DMS53 treated with DMSO at 0.1 percent for 48 hours (cell line): ENCODE measurements around the gene FBXO48.

Source experiments
- DNase-seq: peaks from one replicate; lab custom pipeline; 2025; ENCODE audit not compliant: unreplicated experiment; lab: John Stamatoyannopoulos, UW

FBXO48 gene

GRCh38 chr2:68414876-68415275 is 52.2 kb downstream of the FBXO48 start:
- no peak for DNase-seq

DNA sequence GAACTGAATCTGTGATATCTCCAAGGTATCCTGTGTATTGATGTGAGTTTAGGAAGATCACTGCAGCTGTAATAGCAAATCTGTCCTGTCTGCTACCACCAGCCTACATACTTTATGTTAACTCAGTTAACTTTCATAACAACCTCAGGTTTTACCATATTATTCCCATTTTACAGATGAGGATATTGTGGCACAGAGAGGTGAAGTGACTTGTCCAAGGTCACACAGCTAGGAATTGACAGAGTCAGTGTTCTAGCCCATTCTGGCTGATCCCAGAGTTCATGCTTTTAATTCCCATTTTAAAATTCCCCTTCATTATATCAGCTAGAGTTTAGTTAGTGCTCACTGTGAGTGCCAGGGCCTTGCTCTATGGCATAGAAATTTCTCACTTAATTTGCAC is 52.6 kb downstream of the FBXO48 start:
- DNase-seq: no peak

DNA sequence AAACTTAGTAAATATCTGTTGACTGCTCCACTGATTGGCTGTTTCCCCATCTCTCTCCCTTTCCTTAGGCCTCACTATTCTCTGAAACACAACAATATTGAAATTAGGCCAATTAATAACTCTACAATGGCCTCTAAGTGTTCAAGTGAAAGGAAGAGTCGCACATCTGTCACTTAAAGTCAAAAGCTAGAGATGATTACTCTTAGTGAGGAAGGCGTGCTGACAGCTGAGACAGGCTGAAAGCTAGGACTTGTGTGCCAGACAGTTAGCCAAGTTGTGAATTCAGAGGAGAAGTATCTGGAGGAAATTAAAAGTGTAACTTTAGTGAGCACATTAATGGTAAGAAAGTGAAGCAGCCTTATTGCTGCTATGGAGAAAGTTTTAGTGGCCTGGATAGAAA is 53.6 kb downstream of the FBXO48 start:
- no peak for DNase-seq

- no peak for DNase-seq
Observed at GRCh38 chr2:68412127-68412819, 54.8 kb downstream of the FBXO48 start.

DNA sequence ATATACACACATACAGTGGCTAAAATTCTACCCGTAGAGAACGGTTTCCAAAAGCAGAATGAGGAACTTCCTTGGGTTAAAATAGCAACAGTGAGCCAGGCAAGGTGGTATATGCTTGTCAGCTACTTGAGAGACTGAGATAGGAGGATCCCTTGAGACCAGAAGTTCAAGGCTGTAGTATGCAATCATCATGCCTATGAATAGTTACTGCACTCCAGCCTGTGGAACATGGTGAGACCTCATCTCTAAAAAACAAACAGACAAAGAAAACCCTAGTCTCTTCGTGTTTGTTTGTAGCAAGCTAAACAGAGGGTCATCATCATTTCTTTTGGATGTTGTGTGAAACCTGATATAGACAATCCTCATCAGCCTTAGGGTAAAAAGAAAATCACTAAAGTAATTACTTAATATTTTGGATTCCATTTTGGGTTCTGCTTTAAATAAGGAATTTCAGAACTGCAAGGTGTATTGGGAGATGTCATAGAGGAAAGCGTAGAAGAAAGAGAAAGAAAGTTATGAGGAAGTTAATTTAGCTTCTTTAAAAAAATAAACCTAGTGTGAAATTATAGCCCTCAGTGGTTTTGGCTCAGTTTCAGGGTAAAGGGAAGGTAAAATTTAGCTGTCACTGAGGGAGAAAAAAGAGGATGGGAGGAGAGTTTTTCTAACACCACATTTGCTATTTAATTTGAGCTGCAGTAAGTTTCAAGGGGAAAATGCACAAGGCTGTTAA is 55.5 kb downstream of the FBXO48 start:
- DNase-seq: no peak
